ENCODE data around the gene ANKS6.

ANKS6 gene

DNA sequence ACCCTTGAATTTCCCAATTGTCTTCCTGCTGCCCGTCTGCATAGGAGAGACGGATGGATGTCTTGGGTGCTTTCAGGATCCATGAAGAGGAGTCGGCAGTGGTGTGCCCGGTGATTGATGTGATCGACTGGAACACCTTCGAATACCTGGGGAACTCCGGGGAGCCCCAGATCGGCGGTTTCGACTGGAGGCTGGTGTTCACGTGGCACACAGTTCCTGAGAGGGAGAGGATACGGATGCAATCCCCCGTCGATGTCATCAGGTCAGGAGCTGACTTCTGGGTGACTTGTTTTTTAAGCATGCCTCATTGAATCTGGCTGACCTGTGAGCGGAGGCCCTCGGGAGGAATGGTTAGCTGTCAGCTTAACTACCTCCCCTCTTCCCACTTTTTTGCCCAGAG lies 35.3 kb upstream of the ANKS6 start:
- Histone ChIP-seq H3K27me3 (replicated peaks; ENCODE audit: control insufficient read depth, insufficient read depth, low read length) (no peaks in the 10 kb centered on the region), H3K9ac (ENCODE audit: low read length) (no peak overlapping the region), H3K4me1 (ENCODE audit: control insufficient read depth, insufficient read depth, low read length) (peaks cover 6% of the 10 kb centered on the region), H3K4me3 (ENCODE audit: low read length) (no peak overlapping the region), H3K36me3 (ENCODE audit: control insufficient read depth, insufficient read depth, low read length, severe bottlenecking) (no peaks in the 10 kb centered on the region), H3K9me3 (ENCODE audit: control insufficient read depth, low read length) (no peaks in the 10 kb centered on the region)
- no peak for DNase-seq (ENCODE audit: low read depth)

DNA sequence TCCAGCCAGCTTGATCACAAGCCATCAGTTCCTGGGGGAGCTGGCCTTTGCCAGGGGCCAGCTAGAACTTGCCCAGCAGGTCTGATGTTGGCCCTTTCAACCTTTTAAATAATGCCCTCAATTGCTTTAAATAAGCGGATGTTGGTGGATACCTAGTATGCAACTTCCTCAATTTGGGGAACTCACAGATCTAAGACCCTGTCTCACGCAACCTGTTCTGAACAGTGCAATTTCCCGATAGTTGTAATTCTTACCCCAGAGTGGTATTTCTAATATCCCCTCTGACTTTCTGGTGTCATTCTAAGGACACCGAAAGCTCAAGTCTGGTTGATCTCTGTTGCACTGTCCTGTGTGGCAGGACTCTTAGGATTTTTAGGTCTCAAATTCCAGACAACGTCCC lies 34.2 kb upstream of the ANKS6 start:
- no peak overlapping the region for H3K9ac ChIP-seq (ENCODE audit: low read length)
- H3K36me3 ChIP-seq (ENCODE audit: control insufficient read depth, insufficient read depth, low read length, severe bottlenecking): no peaks in the 10 kb centered on the region
- H3K9me3 ChIP-seq (ENCODE audit: control insufficient read depth, low read length): no peaks in the 10 kb centered on the region
- H3K4me3 ChIP-seq (ENCODE audit: low read length): no peak overlapping the region
- H3K4me1 ChIP-seq (ENCODE audit: control insufficient read depth, insufficient read depth, low read length): peaks cover 6% of the 10 kb centered on the region
- no peak for DNase-seq (ENCODE audit: low read depth)
- no peaks in the 10 kb centered on the region for H3K27me3 ChIP-seq (replicated peaks; ENCODE audit: control insufficient read depth, insufficient read depth, low read length)

DNA sequence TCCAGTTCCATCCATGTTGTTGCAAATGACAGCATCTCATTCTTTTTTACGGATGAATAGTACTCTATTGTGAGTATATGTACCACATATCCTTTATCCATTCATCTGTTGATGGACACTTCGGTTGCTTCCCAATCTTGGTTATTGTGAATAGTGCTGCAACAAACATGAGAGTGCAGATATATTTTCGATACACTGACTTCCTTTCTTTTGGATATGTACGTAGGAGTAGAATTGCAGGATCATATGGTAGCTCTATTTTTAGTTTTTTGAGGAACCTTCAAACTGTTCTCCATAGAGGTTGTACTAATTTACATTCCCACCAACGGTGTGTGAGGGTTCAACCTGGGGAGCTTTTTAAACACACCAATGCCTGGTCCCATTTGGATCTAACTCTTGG lies 33.4 kb upstream of the ANKS6 start:
- Histone ChIP-seq H3K36me3 (ENCODE audit: control insufficient read depth, insufficient read depth, low read length, severe bottlenecking) (no peaks in the 10 kb centered on the region), H3K27me3 (replicated peaks; ENCODE audit: control insufficient read depth, insufficient read depth, low read length) (no peaks in the 10 kb centered on the region), H3K9me3 (ENCODE audit: control insufficient read depth, low read length) (no peaks in the 10 kb centered on the region), H3K4me3 (ENCODE audit: low read length) (no peak overlapping the region), H3K9ac (ENCODE audit: low read length) (no peak overlapping the region), H3K4me1 (ENCODE audit: control insufficient read depth, insufficient read depth, low read length) (peaks cover 6% of the 10 kb centered on the region)
- no peak for DNase-seq (ENCODE audit: low read depth)

DNA sequence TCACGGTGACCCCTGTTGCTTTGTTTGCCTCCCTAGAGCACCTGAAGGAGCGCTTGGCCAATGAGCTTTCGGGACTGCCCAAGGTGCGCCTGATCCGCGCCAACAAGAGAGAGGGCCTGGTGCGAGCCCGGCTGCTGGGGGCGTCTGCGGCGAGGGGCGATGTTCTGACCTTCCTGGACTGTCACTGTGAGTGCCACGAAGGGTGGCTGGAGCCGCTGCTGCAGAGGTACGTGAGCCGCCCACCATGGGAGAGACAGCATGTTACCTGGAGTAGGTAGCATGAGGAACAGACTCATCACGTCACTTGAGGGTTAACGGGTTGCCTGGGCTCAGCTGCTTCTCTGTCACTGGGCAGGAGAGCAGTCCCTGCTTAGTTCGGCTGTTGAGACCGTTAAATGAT lies 30.4 kb upstream of the ANKS6 start:
- no peak overlapping the region for H3K9ac ChIP-seq (ENCODE audit: low read length)
- no peaks in the 10 kb centered on the region for H3K4me1 ChIP-seq (ENCODE audit: control insufficient read depth, insufficient read depth, low read length)
- H3K27me3 ChIP-seq (replicated peaks; ENCODE audit: control insufficient read depth, insufficient read depth, low read length): no peaks in the 10 kb centered on the region
- H3K4me3 ChIP-seq (ENCODE audit: low read length): no peak overlapping the region
- no peak for DNase-seq (ENCODE audit: low read depth)
- no peaks in the 10 kb centered on the region for H3K36me3 ChIP-seq (ENCODE audit: control insufficient read depth, insufficient read depth, low read length, severe bottlenecking)
- peaks cover 4% of the 10 kb centered on the region for H3K9me3 ChIP-seq (ENCODE audit: control insufficient read depth, low read length)

DNA sequence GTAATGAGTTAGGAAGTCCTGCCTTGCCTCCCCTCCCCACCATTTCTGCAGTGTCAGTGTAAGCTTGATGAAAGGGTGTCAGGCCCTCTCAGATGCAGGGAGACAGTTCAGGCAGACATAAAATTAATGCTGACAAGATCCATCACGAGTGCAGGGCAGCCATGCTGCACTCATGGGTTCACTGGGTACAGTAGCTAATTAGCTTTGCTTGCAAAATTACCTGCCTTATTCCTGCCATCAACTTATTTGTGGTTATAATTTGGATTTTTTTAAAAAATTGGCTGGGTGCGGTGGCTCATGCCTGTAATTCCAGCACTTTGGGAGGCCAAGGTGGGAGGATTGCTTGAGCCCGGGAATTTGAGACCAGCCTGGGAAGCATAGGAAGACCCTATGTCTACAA lies 29.1 kb upstream of the ANKS6 start:
- no peaks in the 10 kb centered on the region for H3K27me3 ChIP-seq (replicated peaks; ENCODE audit: control insufficient read depth, insufficient read depth, low read length)
- H3K36me3 ChIP-seq (ENCODE audit: control insufficient read depth, insufficient read depth, low read length, severe bottlenecking): no peaks in the 10 kb centered on the region

DNA sequence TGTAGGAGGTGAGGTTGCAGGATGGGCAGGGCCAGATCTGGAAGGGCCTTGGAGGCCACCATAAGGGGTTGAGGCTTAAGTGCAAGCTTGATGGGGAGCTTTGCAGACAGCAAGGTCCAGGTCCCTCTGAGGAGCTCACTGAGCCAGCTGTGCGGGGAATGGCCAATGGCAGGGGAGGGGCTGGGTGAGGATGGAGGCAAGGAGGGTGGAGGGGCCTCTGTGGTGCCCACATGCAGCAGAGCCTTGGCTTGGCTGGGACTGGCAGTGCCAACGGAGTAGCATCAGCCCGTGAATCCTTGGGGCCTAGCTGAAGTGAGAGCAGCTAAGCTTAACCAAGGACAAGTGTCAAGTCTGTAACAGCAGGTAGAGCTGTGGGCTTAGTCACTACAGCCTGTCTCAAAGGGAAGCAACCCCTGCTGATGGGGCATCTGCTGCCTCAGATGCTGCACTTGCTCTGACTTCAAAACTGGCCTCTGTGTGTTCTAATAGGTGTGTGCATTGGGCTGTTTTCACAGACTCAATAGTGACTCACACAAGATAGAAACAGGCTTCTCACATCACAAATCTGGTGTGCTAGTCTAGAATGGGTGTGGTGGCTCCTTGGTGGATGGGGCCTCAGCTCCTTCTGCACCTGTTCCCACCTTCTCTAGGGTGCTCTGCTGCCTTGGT lies 27.4 kb upstream of the ANKS6 start:
- Histone ChIP-seq H3K4me3 (ENCODE audit: low read length) (no peak overlapping the region), H3K9me3 (ENCODE audit: control insufficient read depth, low read length) (peaks cover 8% of the 10 kb centered on the region), H3K9ac (ENCODE audit: low read length) (no peak overlapping the region), H3K27me3 (replicated peaks; ENCODE audit: control insufficient read depth, insufficient read depth, low read length) (no peaks in the 10 kb centered on the region), H3K36me3 (ENCODE audit: control insufficient read depth, insufficient read depth, low read length, severe bottlenecking) (no peaks in the 10 kb centered on the region), H3K4me1 (ENCODE audit: control insufficient read depth, insufficient read depth, low read length) (no peaks in the 10 kb centered on the region)
- DNase-seq (ENCODE audit: low read depth): no peak

More for the DNA sequence above, 29.1 kb upstream of the ANKS6 start:
- no peak for DNase-seq (ENCODE audit: low read depth)
- no peaks in the 10 kb centered on the region for H3K4me1 ChIP-seq (ENCODE audit: control insufficient read depth, insufficient read depth, low read length)
- peaks cover 4% of the 10 kb centered on the region for H3K9me3 ChIP-seq (ENCODE audit: control insufficient read depth, low read length)
- no peak overlapping the region for H3K4me3 ChIP-seq (ENCODE audit: low read length)
- no peak overlapping the region for H3K9ac ChIP-seq (ENCODE audit: low read length)

DNA sequence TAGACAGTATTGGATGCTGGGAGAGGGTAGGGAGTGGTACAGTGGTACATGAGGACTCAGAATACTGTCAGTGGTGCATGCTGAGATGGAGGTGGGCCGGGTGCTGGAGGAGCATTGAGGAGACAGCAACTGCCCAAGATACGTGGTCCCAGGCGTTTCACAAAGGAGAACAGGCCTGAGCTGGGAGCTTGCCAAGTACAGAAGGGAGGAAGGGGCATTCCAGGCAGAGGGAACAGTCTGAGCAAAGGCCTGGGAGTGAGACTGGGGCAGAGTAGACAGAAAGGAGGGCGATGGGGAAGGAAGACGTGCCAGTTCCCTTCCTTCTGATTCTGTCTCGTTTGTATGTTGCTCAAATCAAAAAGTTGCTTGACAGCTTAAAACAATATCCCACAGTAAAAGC lies 26.3 kb upstream of the ANKS6 start:
- no peaks in the 10 kb centered on the region for H3K4me1 ChIP-seq (ENCODE audit: control insufficient read depth, insufficient read depth, low read length)
- H3K27me3 ChIP-seq (replicated peaks; ENCODE audit: control insufficient read depth, insufficient read depth, low read length): no peaks in the 10 kb centered on the region
- no peak for DNase-seq (ENCODE audit: low read depth)

DNA sequence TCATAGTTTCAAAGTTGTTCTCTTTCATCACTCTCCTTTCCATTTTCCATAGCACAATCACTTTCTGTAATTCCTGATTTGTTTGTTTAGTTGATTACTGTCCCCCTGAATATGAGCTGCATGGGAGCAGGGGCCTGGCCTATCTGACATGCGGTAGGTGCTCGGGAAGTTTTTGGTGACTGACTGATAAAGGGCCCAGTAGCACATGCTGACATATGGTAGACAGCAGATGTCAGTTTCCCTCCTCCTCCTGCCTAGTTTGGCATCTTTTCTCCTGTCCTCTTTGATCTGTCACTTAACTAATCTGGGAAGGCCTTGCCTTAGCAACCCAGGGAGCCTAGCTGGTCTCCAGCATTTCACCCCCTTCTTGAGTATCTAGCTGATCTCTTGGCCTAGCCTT lies 25.5 kb upstream of the ANKS6 start:
- DNase-seq (ENCODE audit: low read depth): no peak
- Histone ChIP-seq H3K27me3 (replicated peaks; ENCODE audit: control insufficient read depth, insufficient read depth, low read length) (no peaks in the 10 kb centered on the region), H3K36me3 (ENCODE audit: control insufficient read depth, insufficient read depth, low read length, severe bottlenecking) (no peaks in the 10 kb centered on the region), H3K9me3 (ENCODE audit: control insufficient read depth, low read length) (peaks cover 10% of the 10 kb centered on the region), H3K9ac (ENCODE audit: low read length) (no peak overlapping the region), H3K4me3 (ENCODE audit: low read length) (no peak overlapping the region), H3K4me1 (ENCODE audit: control insufficient read depth, insufficient read depth, low read length) (no peaks in the 10 kb centered on the region)

More for the DNA sequence above, 26.3 kb upstream of the ANKS6 start:
- H3K36me3 ChIP-seq (ENCODE audit: control insufficient read depth, insufficient read depth, low read length, severe bottlenecking): no peaks in the 10 kb centered on the region
- peaks cover 10% of the 10 kb centered on the region for H3K9me3 ChIP-seq (ENCODE audit: control insufficient read depth, low read length)
- no peak overlapping the region for H3K4me3 ChIP-seq (ENCODE audit: low read length)
- H3K9ac ChIP-seq (ENCODE audit: low read length): no peak overlapping the region

DNA sequence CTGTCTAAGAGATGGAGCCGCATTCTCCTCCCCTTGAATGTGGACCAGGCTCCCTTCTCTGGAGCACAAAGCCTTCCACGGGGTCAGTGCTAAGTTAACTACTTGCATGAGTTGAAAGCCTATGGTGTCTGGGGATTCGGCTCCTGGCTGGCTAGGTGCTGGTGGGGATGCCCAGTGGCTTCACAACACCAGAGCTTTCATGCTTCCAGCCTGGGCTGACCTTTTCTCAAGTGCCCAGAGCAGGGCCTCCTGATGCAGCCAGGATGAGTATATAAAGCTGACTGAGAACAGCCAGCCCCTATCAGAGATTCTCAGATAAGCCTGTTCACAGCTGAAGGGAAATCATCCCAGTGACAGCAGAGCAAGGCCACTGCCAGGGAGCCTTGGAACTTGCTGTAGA lies 22.9 kb upstream of the ANKS6 start:
- Histone ChIP-seq H3K9me3 (ENCODE audit: control insufficient read depth, low read length) (peaks cover 8% of the 10 kb centered on the region), H3K36me3 (ENCODE audit: control insufficient read depth, insufficient read depth, low read length, severe bottlenecking) (no peaks in the 10 kb centered on the region), H3K9ac (ENCODE audit: low read length) (no peak overlapping the region), H3K27me3 (replicated peaks; ENCODE audit: control insufficient read depth, insufficient read depth, low read length) (no peaks in the 10 kb centered on the region), H3K4me3 (ENCODE audit: low read length) (no peak overlapping the region), H3K4me1 (ENCODE audit: control insufficient read depth, insufficient read depth, low read length) (no peaks in the 10 kb centered on the region)
- no peak for DNase-seq (ENCODE audit: low read depth)

DNA sequence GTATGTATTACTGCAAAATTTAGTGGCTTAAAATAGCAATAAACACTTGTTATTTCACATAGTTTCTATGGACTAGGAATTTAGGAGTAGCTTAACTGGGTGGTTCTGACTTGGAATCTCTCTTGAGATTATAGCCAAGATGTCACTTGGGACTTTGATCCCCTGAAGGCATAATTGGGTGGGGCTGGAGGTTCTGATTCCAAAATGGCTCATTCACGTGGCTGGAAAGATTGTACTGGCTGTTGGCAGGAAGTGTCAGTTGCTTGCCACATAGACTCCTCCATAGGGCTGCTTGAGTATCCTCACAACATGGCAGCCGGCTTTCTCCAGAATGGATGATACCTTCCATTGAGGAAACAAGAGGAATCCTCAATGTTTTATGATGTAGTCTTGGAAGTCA lies 22.4 kb upstream of the ANKS6 start:
- peaks cover 7% of the 10 kb centered on the region for H3K9me3 ChIP-seq (ENCODE audit: control insufficient read depth, low read length)
- H3K27me3 ChIP-seq (replicated peaks; ENCODE audit: control insufficient read depth, insufficient read depth, low read length): no peaks in the 10 kb centered on the region
- H3K4me1 ChIP-seq (ENCODE audit: control insufficient read depth, insufficient read depth, low read length): no peaks in the 10 kb centered on the region
- no peak for DNase-seq (ENCODE audit: low read depth)
- H3K4me3 ChIP-seq (ENCODE audit: low read length): no peak overlapping the region
- no peaks in the 10 kb centered on the region for H3K36me3 ChIP-seq (ENCODE audit: control insufficient read depth, insufficient read depth, low read length, severe bottlenecking)
- no peak overlapping the region for H3K9ac ChIP-seq (ENCODE audit: low read length)

DNA sequence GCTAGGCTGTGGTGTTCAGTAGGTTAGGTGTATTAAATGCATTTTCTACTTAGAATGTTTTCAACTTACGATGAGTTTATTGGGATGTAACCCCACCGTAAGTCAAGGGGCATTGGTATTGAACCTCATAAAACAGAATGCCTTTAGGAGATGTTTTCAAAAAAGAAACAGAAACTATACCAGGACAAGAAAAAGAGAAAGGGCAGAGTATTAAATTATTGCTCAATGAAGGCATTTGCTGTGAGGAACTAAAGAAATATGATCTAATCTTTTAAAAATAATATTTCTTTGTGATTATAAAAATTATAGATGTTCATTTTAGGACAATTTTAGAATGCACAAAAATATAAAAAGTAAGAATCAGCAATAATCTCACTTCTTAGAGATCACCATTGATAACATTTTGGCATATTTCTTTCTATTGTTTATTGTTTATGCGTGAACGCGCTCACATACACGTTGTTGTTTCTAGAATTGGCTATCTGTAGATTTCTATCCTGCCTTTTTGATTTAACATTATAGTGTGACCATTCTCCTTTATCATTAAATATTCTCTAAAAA lies 19.1 kb upstream of the ANKS6 start:
- no peak overlapping the region for H3K9ac ChIP-seq (ENCODE audit: low read length)
- peaks cover 7% of the 10 kb centered on the region for H3K9me3 ChIP-seq (ENCODE audit: control insufficient read depth, low read length)
- H3K36me3 ChIP-seq (ENCODE audit: control insufficient read depth, insufficient read depth, low read length, severe bottlenecking): no peaks in the 10 kb centered on the region
- peaks cover 11% of the 10 kb centered on the region for H3K4me1 ChIP-seq (ENCODE audit: control insufficient read depth, insufficient read depth, low read length)
- H3K27me3 ChIP-seq (replicated peaks; ENCODE audit: control insufficient read depth, insufficient read depth, low read length): no peaks in the 10 kb centered on the region
- no peak overlapping the region for H3K4me3 ChIP-seq (ENCODE audit: low read length)
- DNase-seq (ENCODE audit: low read depth): no peak
